Peyer's patch (tissue), 4 donors: ENCODE measurements around the gene AK8.

Experiments
- CTCF ChIP-seq, 6 experiments: fragments of 450-650 bp in 4 of 6; fragments of 200-600 bp in 2 of 6; sonication (generic) in 1 of 6; IDR thresholded peaks; one replicate each; pipeline ENCODE4 v1.5.1; 2017 to 2019; ENCODE audit warnings: antibody characterized with exemption in 6 of 6, mild to moderate bottlenecking in 3 of 6, moderate library complexity in 1 of 6
- POLR2A ChIP-seq, 2 donors: fragments of 450-650 bp; IDR thresholded peaks; one replicate each; pipeline ENCODE4 v1.5.1; 2017; ENCODE audit warnings: antibody characterized with exemption in 2 of 2, mild to moderate bottlenecking in 2 of 2, moderate library complexity in 2 of 2

GRCh38 chr9:132773764-132774339 is 104.2 kb downstream of the AK8 start:
- no peak for TF ChIP-seq CTCF (IDR thresholded peaks at IDR 0.05)
- TF ChIP-seq POLR2A (IDR thresholded peaks at IDR 0.05), result no peak
